GM23248 (cell line): ENCODE results near the gene KCNT1.

Source experiments
- EZH2 ChIP-seq: fragments of 200-600 bp; sonication (generic); IDR thresholded peaks from 2 replicates; pipeline ENCODE4 v1.6.1; 2018; ENCODE audit warnings: antibody characterized with exemption, mild to moderate bottlenecking; ENCODE audit not compliant: insufficient read depth, poor library complexity, severe bottlenecking
- EZH2phosphoT487 ChIP-seq: fragments of 200-600 bp; sonication (generic); IDR thresholded peaks from 2 replicates; pipeline ENCODE4 v1.6.1; 2018; ENCODE audit warnings: antibody characterized with exemption, moderate library complexity, mild to moderate bottlenecking, low read depth; ENCODE audit not compliant: insufficient read depth

GRCh38 chr9:135830496-135830895, 128.5 kb downstream of the KCNT1 start:
- TF ChIP-seq EZH2phosphoT487 (no peak), EZH2 (no peak)
